Measurements from ENCODE around the gene APBA2. TPM values are rescaled to one million over a fixed set of nuclear protein-coding genes. Genes with fewer than 3 reads are reported as not detected.

APBA2 gene
- total RNA-seq, 1 experiment from 2014 or later, result not detected

GRCh38 chr15:28915041-28915810 is 29.5 kb downstream of the APBA2 start:
- no peak for DNase-seq
- no peaks in the 10 kb centered on the region for H3K9me3 ChIP-seq
- Mint-ChIP-seq H3K4me1 (ENCODE audit: low read depth, unreplicated experiment) (no peaks in the 10 kb centered on the region), H3K36me3 (ENCODE audit: insufficient read depth, unreplicated experiment) (no peaks in the 10 kb centered on the region), H3K9me3 (ENCODE audit: unreplicated experiment) (no peaks in the 10 kb centered on the region), H3K4me3 (ENCODE audit: unreplicated experiment) (no peak overlapping the region), H3K27ac (ENCODE audit: unreplicated experiment) (no peak overlapping the region), H3K27me3 (ENCODE audit: insufficient read depth, unreplicated experiment) (peaks cover 3% of the 10 kb centered on the region)
- no peak for TF ChIP-seq CTCF (IDR thresholded peaks at IDR 0.05; ENCODE audit: insufficient read depth in 1 of 2, low read depth in 1 of 2, low read length in 1 of 2, severe bottlenecking in 1 of 2, unreplicated experiment in 1 of 2)
- intact Hi-C loops (cut with micrococcal nuclease; ENCODE audit: unreplicated experiment), result no loop called here
- H3K4me1 ChIP-seq, result no peaks in the 10 kb centered on the region
- H3K27me3 ChIP-seq (replicated peaks; ENCODE audit: control insufficient read depth, insufficient read depth, low read length), result no peaks in the 10 kb centered on the region
- CTCF ChIA-PET, result no interaction called here
- POLR2A ChIA-PET, result no interaction called here
- no TSS peak for BruUV-seq (replicated peaks)
- H3K4me3 ChIP-seq (ENCODE audit: low read depth, low read length), result no peak overlapping the region
- no peaks in the 10 kb centered on the region for H3K36me3 ChIP-seq (ENCODE audit: control insufficient read depth, insufficient read depth, low read length)

- no peaks in the 10 kb centered on the region for H3K36me3 Mint-ChIP-seq (ENCODE audit: insufficient read depth, unreplicated experiment)
- no peaks in the 10 kb centered on the region for H3K9me3 Mint-ChIP-seq (ENCODE audit: unreplicated experiment)
- intact Hi-C loops (cut with micrococcal nuclease; ENCODE audit: unreplicated experiment), result no loop called here
- Histone ChIP-seq H3K4me1 (no peaks in the 10 kb centered on the region), H3K4me3 (ENCODE audit: low read depth, low read length) (no peak overlapping the region), H3K27me3 (replicated peaks; ENCODE audit: control insufficient read depth, insufficient read depth, low read length) (no peaks in the 10 kb centered on the region), H3K36me3 (ENCODE audit: control insufficient read depth, insufficient read depth, low read length) (no peaks in the 10 kb centered on the region), H3K9me3 (no peaks in the 10 kb centered on the region)
- BruUV-seq (replicated peaks), result no TSS peak
- TF ChIP-seq CTCF (IDR thresholded peaks at IDR 0.05; ENCODE audit: insufficient read depth in 1 of 2, low read depth in 1 of 2, low read length in 1 of 2, severe bottlenecking in 1 of 2, unreplicated experiment in 1 of 2), result no peak
- ChIA-PET CTCF (no interaction called here), POLR2A (no interaction called here)
- DNase-seq, result no peak
- H3K4me1 Mint-ChIP-seq (ENCODE audit: low read depth, unreplicated experiment), result no peaks in the 10 kb centered on the region
- H3K27me3 Mint-ChIP-seq (ENCODE audit: insufficient read depth, unreplicated experiment), result peaks cover 3% of the 10 kb centered on the region
- no peak overlapping the region for H3K27ac Mint-ChIP-seq (ENCODE audit: unreplicated experiment)
- H3K4me3 Mint-ChIP-seq (ENCODE audit: unreplicated experiment), result no peak overlapping the region
Measured at GRCh38 chr15:28915935-28916334, 30.2 kb downstream of the APBA2 start.

- Histone ChIP-seq H3K4me3 (ENCODE audit: low read depth, low read length) (no peak overlapping the region), H3K9me3 (no peaks in the 10 kb centered on the region), H3K36me3 (ENCODE audit: control insufficient read depth, insufficient read depth, low read length) (no peaks in the 10 kb centered on the region), H3K27me3 (replicated peaks; ENCODE audit: control insufficient read depth, insufficient read depth, low read length) (no peaks in the 10 kb centered on the region), H3K4me1 (no peaks in the 10 kb centered on the region)
- peaks cover 9% of the 10 kb centered on the region for H3K27me3 Mint-ChIP-seq (ENCODE audit: insufficient read depth, unreplicated experiment)
- no peak for TF ChIP-seq CTCF (IDR thresholded peaks at IDR 0.05; ENCODE audit: insufficient read depth in 1 of 2, low read depth in 1 of 2, low read length in 1 of 2, severe bottlenecking in 1 of 2, unreplicated experiment in 1 of 2)
- POLR2A ChIA-PET, result no interaction called here
- H3K27ac Mint-ChIP-seq (ENCODE audit: unreplicated experiment), result no peak overlapping the region
- no peaks in the 10 kb centered on the region for H3K4me1 Mint-ChIP-seq (ENCODE audit: low read depth, unreplicated experiment)
- H3K4me3 Mint-ChIP-seq (ENCODE audit: unreplicated experiment), result no peak overlapping the region
- intact Hi-C loops (cut with micrococcal nuclease; ENCODE audit: unreplicated experiment), result no loop called here
- no peaks in the 10 kb centered on the region for H3K36me3 Mint-ChIP-seq (ENCODE audit: insufficient read depth, unreplicated experiment)
- no peak for DNase-seq
- no peaks in the 10 kb centered on the region for H3K9me3 Mint-ChIP-seq (ENCODE audit: unreplicated experiment)
- no TSS peak for BruUV-seq (replicated peaks)
- CTCF ChIA-PET, result no interaction called here
Measured at GRCh38 chr15:28917791-28918140, 32.0 kb downstream of the APBA2 start.
